ENCODE measurements around the gene DDR1.
"Not testable (repeated sequence)": the region's sequence is repeated elsewhere in the genome, so short reads cannot be mapped to it uniquely, and the experiment has no call there.

Gene DDR1

GRCh38 chr6:30922447-30922852 is 38.1 kb downstream of the DDR1 start:
- DNase-seq (ENCODE audit: low read depth): no peak
- no peak for TF ChIP-seq MYC (IDR thresholded peaks at IDR 0.05; ENCODE audit: low read depth, low read length)
- TF ChIP-seq, protein P1, sequence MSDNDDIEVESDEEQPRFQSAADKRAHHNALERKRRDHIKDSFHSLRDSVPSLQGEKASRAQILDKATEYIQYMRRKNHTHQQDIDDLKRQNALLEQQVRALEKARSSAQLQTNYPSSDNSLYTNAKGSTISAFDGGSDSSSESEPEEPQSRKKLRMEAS (IDR thresholded peaks at IDR 0.05; ENCODE audit: low read depth, low read length): no peak
- no peak for TF ChIP-seq POLR2A (IDR thresholded peaks at IDR 0.05; ENCODE audit: extremely low read depth, insufficient read length)
- no peak for TF ChIP-seq CTCF (IDR thresholded peaks at IDR 0.05; ENCODE audit: low read depth, low read length)
- H3K4me3 ChIP-seq (ENCODE audit: low read depth, low read length): no peak overlapping the region

- H3K4me3 ChIP-seq (ENCODE audit: low read depth, low read length); DNase-seq (ENCODE audit: low read depth): not testable (repeated sequence)
Observed at GRCh38 chr6:30924040-30924627, 39.8 kb downstream of the DDR1 start.

- H3K4me3 ChIP-seq (ENCODE audit: low read depth, low read length): no peak overlapping the region
- no peak for TF ChIP-seq MYC (IDR thresholded peaks at IDR 0.05; ENCODE audit: low read depth, low read length)
- no peak for TF ChIP-seq CTCF (IDR thresholded peaks at IDR 0.05; ENCODE audit: low read depth, low read length)
- TF ChIP-seq, protein P1 (IDR thresholded peaks at IDR 0.05; ENCODE audit: low read depth, low read length): no peak
- TF ChIP-seq POLR2A (IDR thresholded peaks at IDR 0.05; ENCODE audit: extremely low read depth, insufficient read length): no peak
- no peak for DNase-seq (ENCODE audit: low read depth)
Observed at GRCh38 chr6:30926644-30927043, 42.3 kb downstream of the DDR1 start.

- not testable (repeated sequence) for DNase-seq (ENCODE audit: low read depth); H3K4me3 ChIP-seq (ENCODE audit: low read depth, low read length)
Observed at GRCh38 chr6:30927080-30927479, 42.8 kb downstream of the DDR1 start.

DNA sequence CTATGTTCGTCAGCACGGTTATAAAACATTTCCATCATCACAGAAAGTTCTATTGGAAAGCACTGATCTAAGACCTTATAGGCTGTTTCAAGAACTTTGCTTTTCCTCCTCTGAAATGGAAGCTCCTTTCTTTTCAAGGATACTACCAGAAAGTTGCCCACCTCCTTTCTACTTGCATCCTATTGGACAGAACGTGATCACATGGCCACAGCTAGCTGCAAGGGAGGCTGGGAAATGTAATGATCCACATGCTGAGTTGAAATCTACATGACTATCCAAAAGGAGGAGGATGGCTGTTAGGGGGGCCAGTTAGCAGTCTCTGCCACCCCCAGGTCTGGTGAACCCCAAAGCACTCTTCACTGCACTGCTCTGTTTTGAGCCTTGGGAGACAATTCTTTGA is 44.4 kb downstream of the DDR1 start:
- no peak overlapping the region for H3K4me3 ChIP-seq (ENCODE audit: low read depth, low read length)
- TF ChIP-seq, protein P1 (IDR thresholded peaks at IDR 0.05; ENCODE audit: low read depth, low read length): no peak
- no peak for TF ChIP-seq MYC (IDR thresholded peaks at IDR 0.05; ENCODE audit: low read depth, low read length)
- no peak for TF ChIP-seq CTCF (IDR thresholded peaks at IDR 0.05; ENCODE audit: low read depth, low read length)
- no peak for TF ChIP-seq POLR2A (IDR thresholded peaks at IDR 0.05; ENCODE audit: extremely low read depth, insufficient read length)
- no peak for DNase-seq (ENCODE audit: low read depth)

- H3K4me3 ChIP-seq (ENCODE audit: low read depth, low read length): no peak overlapping the region
- no peak for DNase-seq (ENCODE audit: low read depth)
- TF ChIP-seq, protein P1 (IDR thresholded peaks at IDR 0.05; ENCODE audit: low read depth, low read length): no peak
- TF ChIP-seq POLR2A (IDR thresholded peaks at IDR 0.05; ENCODE audit: extremely low read depth, insufficient read length) (no peak), MYC (IDR thresholded peaks at IDR 0.05; ENCODE audit: low read depth, low read length) (no peak), CTCF (IDR thresholded peaks at IDR 0.05; ENCODE audit: low read depth, low read length) (no peak)
Observed at GRCh38 chr6:30930506-30930905, 46.2 kb downstream of the DDR1 start.

GRCh38 chr6:30931272-30931671 is 47.0 kb downstream of the DDR1 start:
- TF ChIP-seq MYC (IDR thresholded peaks at IDR 0.05; ENCODE audit: low read depth, low read length) (no peak), CTCF (IDR thresholded peaks at IDR 0.05; ENCODE audit: low read depth, low read length) (no peak), POLR2A (IDR thresholded peaks at IDR 0.05; ENCODE audit: extremely low read depth, insufficient read length) (no peak)
- TF ChIP-seq, protein P1 (IDR thresholded peaks at IDR 0.05; ENCODE audit: low read depth, low read length): no peak
- DNase-seq (ENCODE audit: low read depth): no peak

More at GRCh38 chr6:30931272-30931671, 47.0 kb downstream of the DDR1 start:
- H3K4me3 ChIP-seq (ENCODE audit: low read depth, low read length): no peak overlapping the region

Data from NB4 (cell line).